Measurements from ENCODE around the gene TEX44. TPM values are rescaled to one million over a fixed set of nuclear protein-coding genes. Genes with fewer than 3 reads are reported as not detected.
"Not testable (repeated sequence)": the region's sequence is repeated elsewhere in the genome, so short reads cannot be mapped to it uniquely, and the experiment has no call there.

The TEX44 gene
- total and polyA plus RNA-seq, 8 donors, result not detected

DNA sequence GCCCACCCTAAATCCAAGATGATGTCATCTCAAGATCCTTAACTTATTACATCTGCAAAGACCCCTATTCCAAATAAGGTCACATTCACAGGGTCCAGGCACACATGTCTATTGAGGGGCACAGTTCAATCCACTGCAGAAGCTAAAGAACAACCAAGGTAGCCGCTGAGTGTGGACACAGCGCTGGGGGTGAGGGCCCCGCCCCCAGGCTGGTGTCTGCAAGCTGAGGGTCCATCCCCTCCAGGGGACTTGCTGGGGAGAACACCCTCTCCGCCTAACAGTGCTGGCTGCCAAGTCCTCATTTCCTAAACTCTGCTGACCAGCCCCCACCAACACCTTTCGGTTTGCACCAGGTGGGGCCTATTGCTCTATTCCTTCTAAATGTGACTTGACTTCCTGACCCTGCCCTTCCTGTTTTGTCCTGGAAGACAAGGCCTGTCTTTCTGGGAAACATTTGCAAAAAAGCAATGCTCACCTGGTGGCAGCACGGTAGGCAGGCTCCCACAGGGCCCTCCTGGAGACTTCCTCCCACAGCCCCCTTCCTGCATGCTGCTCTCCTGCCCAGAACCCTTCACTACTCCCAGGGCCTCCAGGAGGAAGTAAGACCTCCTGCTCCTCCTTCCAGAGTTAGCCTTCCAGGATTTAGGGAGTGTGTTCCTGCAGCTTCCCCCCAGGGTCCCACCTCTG lies 24.4 kb upstream of the TEX44 start:
- WGBS, 5 donors, result 73 to 83% (median 81%) methylated on average over 3 to 6 of the region's 6 CpGs
- Histone ChIP-seq H3K9me3 (no peaks in the 10 kb centered on the region), H3K36me3 (no peaks in the 10 kb centered on the region), H3K4me1 (no peaks in the 10 kb centered on the region), H3K27ac (no peak overlapping the region), H3K4me3 (no peak overlapping the region), H3K27me3 (no peaks in the 10 kb centered on the region)
- DNase-seq, result no peak
- TF ChIP-seq EP300 (IDR thresholded peaks at IDR 0.05) (no peak), POLR2AphosphoS5 (IDR thresholded peaks at IDR 0.05) (no peak), POLR2A (IDR thresholded peaks at IDR 0.05) (no peak)
- TF ChIP-seq, protein P1, sequence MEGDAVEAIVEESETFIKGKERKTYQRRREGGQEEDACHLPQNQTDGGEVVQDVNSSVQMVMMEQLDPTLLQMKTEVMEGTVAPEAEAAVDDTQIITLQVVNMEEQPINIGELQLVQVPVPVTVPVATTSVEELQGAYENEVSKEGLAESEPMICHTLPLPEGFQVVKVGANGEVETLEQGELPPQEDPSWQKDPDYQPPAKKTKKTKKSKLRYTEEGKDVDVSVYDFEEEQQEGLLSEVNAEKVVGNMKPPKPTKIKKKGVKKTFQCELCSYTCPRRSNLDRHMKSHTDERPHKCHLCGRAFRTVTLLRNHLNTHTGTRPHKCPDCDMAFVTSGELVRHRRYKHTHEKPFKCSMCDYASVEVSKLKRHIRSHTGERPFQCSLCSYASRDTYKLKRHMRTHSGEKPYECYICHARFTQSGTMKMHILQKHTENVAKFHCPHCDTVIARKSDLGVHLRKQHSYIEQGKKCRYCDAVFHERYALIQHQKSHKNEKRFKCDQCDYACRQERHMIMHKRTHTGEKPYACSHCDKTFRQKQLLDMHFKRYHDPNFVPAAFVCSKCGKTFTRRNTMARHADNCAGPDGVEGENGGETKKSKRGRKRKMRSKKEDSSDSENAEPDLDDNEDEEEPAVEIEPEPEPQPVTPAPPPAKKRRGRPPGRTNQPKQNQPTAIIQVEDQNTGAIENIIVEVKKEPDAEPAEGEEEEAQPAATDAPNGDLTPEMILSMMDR (IDR thresholded peaks at IDR 0.05), result no peak
- intact Hi-C loops (cut with DNase I; ENCODE audit: low total_unique reads), result no loop called here

DNA sequence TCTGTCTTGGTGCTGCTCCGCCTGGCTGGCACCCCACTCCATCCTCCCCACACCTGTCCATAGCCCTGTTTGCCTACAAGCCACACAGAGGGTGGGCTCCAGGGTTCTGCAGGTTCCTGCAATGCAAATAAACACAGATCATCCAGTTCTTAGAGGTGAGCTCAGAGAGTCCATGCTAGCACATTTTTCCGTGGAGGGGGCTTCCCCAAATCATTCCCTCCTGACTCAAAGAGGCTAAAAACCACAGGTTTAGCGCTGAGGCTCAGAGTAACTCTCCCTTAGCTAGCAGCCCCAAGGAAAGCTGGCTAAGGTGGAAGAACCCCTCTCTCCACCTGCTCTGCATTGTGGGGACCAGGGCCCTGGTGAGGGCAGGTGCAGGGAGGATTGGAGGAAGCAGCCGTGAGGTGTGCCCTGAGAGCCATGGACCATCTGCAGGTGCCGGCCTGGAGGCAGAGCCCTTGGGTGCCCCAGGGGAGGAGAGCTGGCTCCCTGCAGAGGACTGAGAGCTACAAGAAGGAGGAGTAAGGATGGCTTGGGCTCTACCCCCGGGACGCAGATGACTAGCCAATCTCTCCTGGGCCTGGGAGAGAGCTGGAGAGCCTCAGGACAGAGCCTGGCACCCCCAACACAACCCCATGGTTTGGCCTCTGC lies 23.8 kb upstream of the TEX44 start:
- Histone ChIP-seq H3K4me1 (no peaks in the 10 kb centered on the region), H3K9me3 (no peaks in the 10 kb centered on the region), H3K36me3 (no peaks in the 10 kb centered on the region), H3K27ac (no peak overlapping the region), H3K4me3 (no peak overlapping the region), H3K27me3 (peaks cover 0 to under 1% (median 0%) of the 10 kb centered on the region in 3 donors)
- 78 to 88% (median 83%) methylated on average over 7 of the region's 7 CpGs for WGBS, 5 donors
- intact Hi-C loops (cut with DNase I; ENCODE audit: low total_unique reads), result no loop called here
- TF ChIP-seq, protein P1 (IDR thresholded peaks at IDR 0.05), result no peak
- TF ChIP-seq POLR2A (IDR thresholded peaks at IDR 0.05), result no peak
- no peak for TF ChIP-seq EP300 (IDR thresholded peaks at IDR 0.05)
- TF ChIP-seq POLR2AphosphoS5 (IDR thresholded peaks at IDR 0.05), result no peak
- DNase-seq, result no peak

DNA sequence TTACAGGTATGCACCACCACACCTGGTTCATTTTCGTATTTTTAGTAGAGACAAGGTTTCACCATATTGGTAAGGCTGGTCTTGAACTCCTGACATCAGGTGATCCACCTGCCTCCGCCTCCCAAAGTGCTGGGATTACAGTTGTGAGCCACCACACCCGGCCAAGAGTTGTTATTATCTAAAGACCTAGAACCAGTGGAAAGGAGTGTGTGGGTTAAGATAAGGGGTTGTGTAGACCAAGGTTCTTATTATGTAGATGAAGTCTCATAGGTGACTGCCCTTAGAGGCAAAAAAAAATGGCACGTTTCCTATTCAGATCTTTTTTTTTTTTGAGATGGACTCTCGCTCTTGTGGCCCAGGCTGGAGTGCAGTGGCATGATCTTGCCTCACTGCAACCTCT lies 21.7 kb upstream of the TEX44 start:
- H3K27ac ChIP-seq; H3K36me3 ChIP-seq; H3K4me3 ChIP-seq; intact Hi-C loops (cut with DNase I; ENCODE audit: low total_unique reads); H3K4me1 ChIP-seq; DNase-seq; H3K9me3 ChIP-seq; H3K27me3 ChIP-seq: not testable (repeated sequence)
- WGBS, 5 donors, result 64 to 85% (median 77%) methylated on average over 5 of the region's 5 CpGs

GRCh38 chr2:231571661-231572191 lies 20.9 kb upstream of the TEX44 start:
- no peak for TF ChIP-seq POLR2A (IDR thresholded peaks at IDR 0.05)
- TF ChIP-seq POLR2AphosphoS5 (IDR thresholded peaks at IDR 0.05), result no peak
- TF ChIP-seq, protein P1 (IDR thresholded peaks at IDR 0.05), result no peak
- TF ChIP-seq EP300 (IDR thresholded peaks at IDR 0.05), result no peak
- Histone ChIP-seq H3K4me1 (no peaks in the 10 kb centered on the region), H3K27ac (no peak overlapping the region), H3K4me3 (no peak overlapping the region), H3K9me3 (no peaks in the 10 kb centered on the region), H3K27me3 (peaks cover 0 to 5% (median 0%) of the 10 kb centered on the region in 3 donors), H3K36me3 (no peaks in the 10 kb centered on the region)
- 76 to 93% (median 84%) methylated on average over 4 of the region's 4 CpGs for WGBS, 5 donors
- DNase-seq, result no peak
- intact Hi-C loops (cut with DNase I; ENCODE audit: low total_unique reads), result no loop called here

DNA sequence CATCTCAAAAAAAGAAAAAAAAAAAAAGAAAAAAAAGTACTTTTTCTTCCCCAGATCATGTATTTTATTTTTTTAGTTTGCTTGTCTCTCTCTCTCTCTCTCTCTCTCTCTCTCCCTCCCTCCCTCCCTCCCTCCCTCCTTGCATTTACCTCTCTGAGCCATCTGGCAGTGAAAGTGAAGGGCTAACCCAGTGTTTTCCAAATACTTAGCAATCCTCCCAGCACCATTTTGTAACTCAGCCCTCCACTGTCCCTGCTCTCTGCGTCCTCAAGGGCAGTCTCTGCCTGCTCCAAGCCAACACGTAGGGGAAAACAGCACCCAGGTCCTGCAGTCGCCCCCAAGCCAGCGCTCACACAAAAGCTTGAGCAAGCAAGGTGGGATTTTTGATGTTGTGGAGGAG lies 19.6 kb upstream of the TEX44 start:
- no peak for DNase-seq
- TF ChIP-seq POLR2A (IDR thresholded peaks at IDR 0.05) (no peak), POLR2AphosphoS5 (IDR thresholded peaks at IDR 0.05) (no peak), EP300 (IDR thresholded peaks at IDR 0.05) (no peak)
- TF ChIP-seq, protein P1 (IDR thresholded peaks at IDR 0.05), result no peak
- intact Hi-C loops (cut with DNase I; ENCODE audit: low total_unique reads), result no loop called here
- no peak overlapping the region for H3K4me3 ChIP-seq
- H3K27me3 ChIP-seq, result peaks cover 0 to 5% (median 0%) of the 10 kb centered on the region in 3 donors
- no peaks in the 10 kb centered on the region for H3K9me3 ChIP-seq
- no peaks in the 10 kb centered on the region for H3K36me3 ChIP-seq
- H3K27ac ChIP-seq, result no peak overlapping the region
- H3K4me1 ChIP-seq, result no peaks in the 10 kb centered on the region
- 66 to 92% (median 77%) methylated on average over 4 of the region's 4 CpGs for WGBS, 5 donors

Measured in stomach (tissue), 9 donors.